HepG2 (cell line): ENCODE measurements around the gene DHRS12. TPM values are rescaled to one million over a fixed set of nuclear protein-coding genes. Genes with fewer than 3 reads are reported as not detected.

Experiments
- ADNP ChIP-seq: sonication (generic); formaldehyde crosslinking; IDR thresholded peaks from 2 replicates; pipeline ENCODE4 v1.4.0; 2020; ENCODE audit warnings: missing genetic modification reagents
- ARID3A ChIP-seq: IDR thresholded peaks from 2 replicates; pipeline ENCODE4 v1.6.1; 2012; ENCODE audit warnings: low read depth, low read length, improper control_type of control experiment
- CAMTA2 ChIP-seq: sonication (generic); formaldehyde crosslinking; IDR thresholded peaks from 2 replicates; pipeline ENCODE4 v1.4.0; 2020; ENCODE audit warnings: mild to moderate bottlenecking, missing genetic modification reagents, borderline replicate concordance
- CBX1 ChIP-seq: IDR thresholded peaks from one replicate; pipeline ENCODE4 v1.6.1; 2016; ENCODE audit warnings: antibody characterized with exemption, low read depth
- CBX5 ChIP-seq: sonication (generic); formaldehyde crosslinking; IDR thresholded peaks from 2 replicates; pipeline ENCODE4 v1.4.0; 2020; ENCODE audit warnings: missing genetic modification reagents, borderline replicate concordance
- CCDC6 ChIP-seq: sonication (generic); formaldehyde crosslinking; IDR thresholded peaks from 2 replicates; pipeline ENCODE4 v1.8.1; 2022; ENCODE audit warnings: mild to moderate bottlenecking, missing genetic modification reagents, moderate library complexity
- DR1 ChIP-seq: sonication (generic); formaldehyde crosslinking; IDR thresholded peaks from 2 replicates; pipeline ENCODE4 v1.8.0; 2021; ENCODE audit warnings: mild to moderate bottlenecking, missing genetic modification reagents, inconsistent platforms
- ELF3 ChIP-seq: IDR thresholded peaks from 2 replicates; pipeline ENCODE4 v1.6.1; 2016; ENCODE audit warnings: missing genetic modification reagents, missing compliant biosample characterization
- ETV5 ChIP-seq: IDR thresholded peaks from 2 replicates; pipeline ENCODE4 v1.6.1; 2018; ENCODE audit warnings: missing biosample characterization, missing genetic modification reagents, inconsistent platforms, borderline replicate concordance
- ETV6 ChIP-seq: sonication (generic); formaldehyde crosslinking; conservative IDR thresholded peaks from 2 replicates; pipeline ENCODE4 v1.4.0; 2020; ENCODE audit warnings: missing genetic modification reagents
- FOSL1 ChIP-seq: sonication (generic); formaldehyde crosslinking; IDR thresholded peaks from 2 replicates; pipeline ENCODE4 v1.9.0; 2021; ENCODE audit warnings: missing genetic modification reagents, borderline replicate concordance
- KDM5A ChIP-seq: fragments of 200-600 bp; sonication (generic); IDR thresholded peaks from 2 replicates; pipeline ENCODE4 v1.7.0; 2018; ENCODE audit warnings: antibody characterized with exemption, mild to moderate bottlenecking, low read length, borderline replicate concordance
- KLF6 ChIP-seq: IDR thresholded peaks from 2 replicates; pipeline ENCODE4 v1.8.0; 2016; ENCODE audit warnings: missing biosample characterization, missing genetic modification reagents
- MAFF ChIP-seq: IDR thresholded peaks from 2 replicates; pipeline ENCODE4 v1.6.1; 2011; ENCODE audit warnings: low read depth, low read length, improper control_type of control experiment
- MYNN ChIP-seq: sonication (generic); formaldehyde crosslinking; IDR thresholded peaks from 2 replicates; pipeline ENCODE4 v1.4.0; 2020; ENCODE audit warnings: mild to moderate bottlenecking, low read depth, missing genetic modification reagents
- NFKB2 ChIP-seq: sonication (generic); formaldehyde crosslinking; IDR thresholded peaks from 2 replicates; pipeline ENCODE4 v1.4.0; 2020; ENCODE audit warnings: missing genetic modification reagents, borderline replicate concordance
- NFRKB ChIP-seq: fragments of 450-650 bp; IDR thresholded peaks from 2 replicates; pipeline ENCODE4 v1.6.1; 2017
- NFYC ChIP-seq: IDR thresholded peaks from 2 replicates; pipeline ENCODE4 v1.6.1; 2016; ENCODE audit warnings: missing genetic modification reagents, missing compliant biosample characterization
- NR2F6 ChIP-seq, 2 experiments: IDR thresholded peaks; 2 replicates each; pipeline ENCODE4 v1.6.1; 2016; ENCODE audit warnings: antibody characterized with exemption in 1 of 2, mild to moderate bottlenecking in 1 of 2
- RAD51 ChIP-seq: fragments of 450-650 bp; IDR thresholded peaks from 2 replicates; pipeline ENCODE4 v1.6.1; 2016; ENCODE audit warnings: borderline replicate concordance
- RFXAP ChIP-seq: sonication (generic); formaldehyde crosslinking; IDR thresholded peaks from 2 replicates; pipeline ENCODE4 v1.4.0; 2020; ENCODE audit warnings: missing genetic modification reagents, borderline replicate concordance
- ZBTB21 ChIP-seq: sonication (generic); formaldehyde crosslinking; IDR thresholded peaks from 2 replicates; pipeline ENCODE4 v1.4.0; 2020; ENCODE audit warnings: missing genetic modification reagents
- ZNF138 ChIP-seq: sonication (generic); formaldehyde crosslinking; IDR thresholded peaks from 2 replicates; pipeline ENCODE4 v1.5.0; 2020; ENCODE audit warnings: mild to moderate bottlenecking, low read depth, missing genetic modification reagents
- ZNF20 ChIP-seq: sonication (generic); formaldehyde crosslinking; IDR thresholded peaks from 2 replicates; pipeline ENCODE4 v1.4.0; 2020; ENCODE audit warnings: mild to moderate bottlenecking, moderate library complexity, missing genetic modification reagents
- ZNF263 ChIP-seq: sonication (generic); formaldehyde crosslinking; IDR thresholded peaks from 2 replicates; pipeline ENCODE4 v1.4.0; 2020; ENCODE audit warnings: missing genetic modification reagents
- ZNF335 ChIP-seq: sonication (generic); formaldehyde crosslinking; IDR thresholded peaks from 2 replicates; pipeline ENCODE4 v1.4.0; 2020; ENCODE audit warnings: missing genetic modification reagents
- ZNF510 ChIP-seq: sonication (generic); formaldehyde crosslinking; IDR thresholded peaks from 2 replicates; pipeline ENCODE4 v1.4.0; 2020; ENCODE audit warnings: low read depth, mild to moderate bottlenecking, missing genetic modification reagents
- ZNF607 ChIP-seq: sonication (generic); formaldehyde crosslinking; IDR thresholded peaks from 2 replicates; pipeline ENCODE4 v1.5.1; 2020; ENCODE audit warnings: missing genetic modification reagents, mild to moderate bottlenecking, borderline replicate concordance
- ZNF891 ChIP-seq: sonication (generic); formaldehyde crosslinking; IDR thresholded peaks from 2 replicates; pipeline ENCODE4 v1.5.0; 2020; ENCODE audit warnings: mild to moderate bottlenecking, missing genetic modification reagents
- polyA plus RNA-seq, 8 experiments: library from polyadenylated mRNA; depleted of rRNA in 3 of 8; stranded (reverse) in 7 of 8; unstranded in 1 of 8; fragments of >200 nt; fragmentation: Illumina TruSeq in 4 of 8; extraction: Trizol in 4 of 8; gene quantifications; 2 replicates each; pipeline versions ENCODE4 v1.2.1 to v1.2.3, GENCODE V29; 2011 to 2016; ENCODE audit warnings: low read depth in 4 of 8, missing spikeins in 1 of 8, mixed read lengths in 1 of 8; ENCODE audit not compliant: insufficient read depth in 1 of 8
- total RNA-seq, 5 experiments: library from RNA; depleted of rRNA; stranded (reverse); fragments of >200 nt; fragmentation: Illumina TruSeq; extraction: Trizol; gene quantifications; 2 replicates each; pipeline ENCODE4 v1.2.3, GENCODE V29; 2016; ENCODE audit warnings: low read depth in 1 of 5
- TF ChIP-seq, protein P1 (sequence below): sonication (generic); formaldehyde crosslinking; IDR thresholded peaks from 2 replicates; pipeline ENCODE4 v1.5.0; 2020; ENCODE audit warnings: mild to moderate bottlenecking, missing genetic modification reagents

DHRS12 gene
- total and polyA plus RNA-seq, 2 of the 13 experiments (the other 11 are each of a cell fraction or from before 2014, with no cell fraction given) = 7.2 to 8.4 TPM

GRCh38 chr13:51764184-51765141 lies 39.5 kb downstream of the DHRS12 start (continued):
- TF ChIP-seq ARID3A (no peak), MAFF (no peak), NR2F6 (IDR thresholded peaks at IDR 0.05) (no peak), NR2F6 (CRISPR knock-in tag; IDR thresholded peaks at IDR 0.05) (0 out of 2 replicates have a peak, but pooled peaks have one; percentile 30), ETV6 (CRISPR knock-in tag) (no peak), ETV5 (CRISPR knock-in tag) (peak; percentile 60; the same call in 1 of the 2 replicates), KDM5A (no peak), KLF6 (CRISPR knock-in tag) (no peak), ZBTB21 (CRISPR knock-in tag) (no peak), CBX5 (peak; percentile 51; the same call in 1 of the 2 replicates), ZNF20 (no peak), CCDC6 (no peak), CAMTA2 (CRISPR knock-in tag) (no peak), CBX1 (no peak), NFYC (CRISPR knock-in tag) (no peak), NFRKB (no peak), ELF3 (CRISPR knock-in tag) (peak; percentile 55), DR1 (CRISPR knock-in tag) (no peak), ZNF891 (CRISPR knock-in tag) (no peak), NFKB2 (CRISPR knock-in tag) (no peak), ZNF335 (no peak), ZNF263 (CRISPR knock-in tag) (no peak), RAD51 (no peak), ZNF138 (CRISPR knock-in tag) (no peak), MYNN (CRISPR knock-in tag) (no peak), ZNF510 (CRISPR knock-in tag) (peak; percentile 86; the same call in 1 of the 2 replicates), FOSL1 (CRISPR knock-in tag) (peak; percentile 91), ZNF607 (no peak), RFXAP (CRISPR knock-in tag) (no peak), ADNP (no peak)
- TF ChIP-seq, protein P1, sequence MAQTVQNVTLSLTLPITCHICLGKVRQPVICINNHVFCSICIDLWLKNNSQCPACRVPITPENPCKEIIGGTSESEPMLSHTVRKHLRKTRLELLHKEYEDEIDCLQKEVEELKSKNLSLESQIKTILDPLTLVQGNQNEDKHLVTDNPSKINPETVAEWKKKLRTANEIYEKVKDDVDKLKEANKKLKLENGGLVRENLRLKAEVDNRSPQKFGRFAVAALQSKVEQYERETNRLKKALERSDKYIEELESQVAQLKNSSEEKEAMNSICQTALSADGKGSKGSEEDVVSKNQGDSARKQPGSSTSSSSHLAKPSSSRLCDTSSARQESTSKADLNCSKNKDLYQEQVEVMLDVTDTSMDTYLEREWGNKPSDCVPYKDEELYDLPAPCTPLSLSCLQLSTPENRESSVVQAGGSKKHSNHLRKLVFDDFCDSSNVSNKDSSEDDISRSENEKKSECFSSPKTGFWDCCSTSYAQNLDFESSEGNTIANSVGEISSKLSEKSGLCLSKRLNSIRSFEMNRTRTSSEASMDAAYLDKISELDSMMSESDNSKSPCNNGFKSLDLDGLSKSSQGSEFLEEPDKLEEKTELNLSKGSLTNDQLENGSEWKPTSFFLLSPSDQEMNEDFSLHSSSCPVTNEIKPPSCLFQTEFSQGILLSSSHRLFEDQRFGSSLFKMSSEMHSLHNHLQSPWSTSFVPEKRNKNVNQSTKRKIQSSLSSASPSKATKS (CRISPR knock-in tag) = no peak
